22Rv1 (cell line): ENCODE results near the gene CNTN5.

ENCODE experiments used
- CTCF ChIP-seq: fragments of 450-650 bp; IDR thresholded peaks from 2 replicates; pipeline ENCODE4 v1.5.1; 2017; ENCODE audit warnings: mild to moderate bottlenecking
- ZFX ChIP-seq: fragments of 450-650 bp; IDR thresholded peaks from 2 replicates; pipeline ENCODE4 v1.6.1; 2017; ENCODE audit warnings: antibody characterized with exemption, borderline replicate concordance

GRCh38 chr11:99333621-99334020, 312.9 kb downstream of the CNTN5 start:
- no peak for TF ChIP-seq CTCF
- no peak for TF ChIP-seq ZFX
